Upper lobe of right lung (tissue), 1 donor: ENCODE results near the gene PAWR. TPM values are rescaled to one million over a fixed set of nuclear protein-coding genes. Genes with fewer than 3 reads are reported as not detected.
A peak's percentile ranks its signal among the peaks of the same experiment; 100 is the strongest.
"Not testable (repeated sequence)": the region's sequence is repeated elsewhere in the genome, so short reads cannot be mapped to it uniquely, and the experiment has no call there.

Source experiments
- ATAC-seq: fragments of 200-7000 bp; cut with Tn5 transposase; one replicate; pipeline ENCODE4 v1.9.1; 2020; ENCODE audit warnings: mild to moderate bottlenecking, moderate library complexity
- DNase-seq: peaks from one replicate; pipeline ENCODE4 v3.0.0-alpha.2; 2020
- H3K27ac ChIP-seq: fragments of 200-600 bp; one replicate; pipeline ENCODE4 v1.8.0; 2022
- H3K27me3 ChIP-seq: fragments of 200-600 bp; one replicate; pipeline ENCODE4 v1.8.0; 2022; ENCODE audit warnings: mild to moderate bottlenecking
- H3K36me3 ChIP-seq: fragments of 200-600 bp; one replicate; pipeline ENCODE4 v1.8.0; 2022
- H3K4me1 ChIP-seq: fragments of 200-600 bp; one replicate; pipeline ENCODE4 v1.8.0; 2022
- H3K4me3 ChIP-seq: fragments of 200-600 bp; one replicate; pipeline ENCODE4 v1.8.0; 2022; ENCODE audit warnings: mild to moderate bottlenecking
- H3K9me3 ChIP-seq: fragments of 200-600 bp; one replicate; pipeline ENCODE4 v1.8.0; 2022
- intact Hi-C: fragments of 100-400 bp; cut with DNase I; formaldehyde crosslinking; loops from one replicate; pipeline ENCODE4 v1.11.0; 2022
- total RNA-seq: library from RNA; stranded (reverse); fragmentation: NEBNext Ultra II Directional; extraction: Animal tissue kit (Norgen Biotek cat#: 25700); gene quantifications from one replicate; pipeline ENCODE4 v1.2.1, GENCODE V29; 2021
- TF ChIP-seq, protein P1 (sequence below): fragments of 200-600 bp; IDR thresholded peaks from one replicate; pipeline ENCODE4 v1.8.0; 2022; ENCODE audit warnings: antibody characterized with exemption
- donor health status: DM: no; HTN: yes; CAD: no; lungs with severe emphysema.

The PAWR gene
- total RNA-seq, 1 donor from 2014 or later = 73.5 TPM

DNA sequence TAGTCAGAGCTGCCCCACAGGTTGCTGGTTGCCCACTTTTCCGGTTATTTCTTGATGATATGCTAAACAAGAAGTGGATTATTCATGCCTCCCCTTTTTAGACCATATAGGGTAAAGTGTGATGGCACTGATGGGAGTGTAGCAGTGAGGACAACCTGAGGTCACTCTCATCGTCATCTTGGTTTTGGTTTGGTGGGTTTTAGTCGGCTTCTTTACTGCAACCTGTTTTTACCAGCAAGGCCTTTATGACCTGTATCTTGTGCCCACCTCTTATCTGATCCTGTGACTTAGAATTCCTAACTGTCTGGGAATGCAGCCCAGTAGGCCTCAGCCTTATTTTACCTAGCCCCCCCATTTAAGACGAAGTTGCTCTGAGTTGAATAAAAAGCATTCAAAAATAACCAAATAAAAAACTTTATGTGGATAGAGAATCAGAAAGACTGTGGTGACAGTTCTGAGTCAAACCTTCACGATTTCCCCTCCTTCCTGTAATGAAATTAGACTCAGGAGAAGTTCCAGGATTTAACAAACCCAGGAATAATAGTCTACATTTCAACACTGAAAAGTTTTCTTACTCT lies 144.2 kb downstream of the PAWR start:
- Histone ChIP-seq H3K27ac (peak overlapping the region; percentile 53), H3K4me1 (peaks cover 23% of the 10 kb centered on the region), H3K27me3 (no peaks in the 10 kb centered on the region), H3K36me3 (no peaks in the 10 kb centered on the region), H3K4me3 (no peak overlapping the region), H3K9me3 (no peaks in the 10 kb centered on the region)
- DNase-seq = no peak
- TF ChIP-seq, protein P1, sequence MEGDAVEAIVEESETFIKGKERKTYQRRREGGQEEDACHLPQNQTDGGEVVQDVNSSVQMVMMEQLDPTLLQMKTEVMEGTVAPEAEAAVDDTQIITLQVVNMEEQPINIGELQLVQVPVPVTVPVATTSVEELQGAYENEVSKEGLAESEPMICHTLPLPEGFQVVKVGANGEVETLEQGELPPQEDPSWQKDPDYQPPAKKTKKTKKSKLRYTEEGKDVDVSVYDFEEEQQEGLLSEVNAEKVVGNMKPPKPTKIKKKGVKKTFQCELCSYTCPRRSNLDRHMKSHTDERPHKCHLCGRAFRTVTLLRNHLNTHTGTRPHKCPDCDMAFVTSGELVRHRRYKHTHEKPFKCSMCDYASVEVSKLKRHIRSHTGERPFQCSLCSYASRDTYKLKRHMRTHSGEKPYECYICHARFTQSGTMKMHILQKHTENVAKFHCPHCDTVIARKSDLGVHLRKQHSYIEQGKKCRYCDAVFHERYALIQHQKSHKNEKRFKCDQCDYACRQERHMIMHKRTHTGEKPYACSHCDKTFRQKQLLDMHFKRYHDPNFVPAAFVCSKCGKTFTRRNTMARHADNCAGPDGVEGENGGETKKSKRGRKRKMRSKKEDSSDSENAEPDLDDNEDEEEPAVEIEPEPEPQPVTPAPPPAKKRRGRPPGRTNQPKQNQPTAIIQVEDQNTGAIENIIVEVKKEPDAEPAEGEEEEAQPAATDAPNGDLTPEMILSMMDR = no peak
- no peak for ATAC-seq
- intact Hi-C loops = no loop called here

DNA sequence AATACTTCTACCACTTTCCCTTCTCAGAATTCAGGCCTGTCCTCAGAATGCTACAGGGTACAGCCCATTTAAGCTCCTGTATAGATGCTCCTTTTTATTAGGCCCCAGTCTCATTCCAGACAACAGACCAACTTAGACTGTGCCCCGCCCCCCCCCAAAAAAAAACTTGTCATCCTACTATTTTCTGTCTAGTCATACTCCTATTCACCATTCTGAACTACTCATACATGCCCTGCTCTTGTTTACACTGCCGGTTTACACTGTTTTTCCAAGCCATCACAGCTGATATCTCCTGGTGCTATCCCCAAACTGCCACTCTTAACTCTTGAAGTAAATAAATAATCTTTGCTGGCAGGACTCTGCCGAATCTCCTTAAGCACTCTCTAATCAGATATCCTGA lies 146.3 kb downstream of the PAWR start:
- intact Hi-C loops, H3K36me3 ChIP-seq, DNase-seq, H3K27me3 ChIP-seq, H3K4me3 ChIP-seq, ATAC-seq, H3K9me3 ChIP-seq, H3K27ac ChIP-seq: not testable (repeated sequence)
- peaks cover 23% of the 10 kb centered on the region for H3K4me1 ChIP-seq

DNA sequence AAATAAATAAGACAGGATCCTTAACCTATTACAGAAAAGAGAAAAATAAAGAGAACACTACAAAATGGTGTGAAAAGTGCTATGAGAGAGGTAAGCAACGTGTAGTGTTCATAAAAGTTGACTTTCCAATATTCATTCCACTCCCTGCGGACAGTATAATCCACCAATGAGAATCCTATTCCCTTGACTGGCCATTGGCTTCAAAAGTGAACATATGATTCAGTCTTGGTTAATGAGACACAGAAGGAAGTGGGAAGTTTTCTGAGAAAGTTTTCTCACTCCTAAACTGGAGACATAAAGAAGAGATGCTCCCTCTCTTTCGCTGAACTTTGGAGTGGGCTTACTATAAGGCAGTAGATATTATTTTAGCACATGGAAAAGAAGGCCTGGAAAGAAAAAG lies 153.1 kb downstream of the PAWR start:
- intact Hi-C loops = no loop called here
- ATAC-seq = no peak

DNA sequence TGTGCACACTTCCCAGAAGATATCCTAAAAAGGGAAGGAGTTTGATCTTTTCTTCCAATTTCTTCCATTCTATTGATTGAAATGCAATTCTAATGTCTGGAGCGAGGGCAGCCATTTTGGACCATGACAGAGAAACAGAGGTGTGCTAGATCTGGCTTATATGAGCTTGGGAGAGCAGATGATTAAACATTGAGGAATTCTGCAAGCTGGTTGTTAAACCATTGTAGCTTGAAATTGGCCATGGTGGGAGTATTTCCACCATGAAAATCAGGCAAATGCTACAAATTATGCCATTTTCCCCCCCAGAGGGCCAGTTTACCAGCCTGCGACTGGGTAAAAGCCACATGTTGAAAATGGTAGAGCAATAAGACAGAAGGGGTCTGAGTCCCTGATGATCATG lies 155.0 kb downstream of the PAWR start:
- H3K4me1 ChIP-seq = no peaks in the 10 kb centered on the region
- no peak overlapping the region for H3K27ac ChIP-seq
- H3K36me3 ChIP-seq = no peaks in the 10 kb centered on the region
- no peak for ATAC-seq
- TF ChIP-seq, protein P1 = no peak
- no peaks in the 10 kb centered on the region for H3K27me3 ChIP-seq
- no peak overlapping the region for H3K4me3 ChIP-seq
- intact Hi-C loops = no loop called here
- DNase-seq = no peak
- H3K9me3 ChIP-seq = no peaks in the 10 kb centered on the region

More for the DNA sequence above, 153.1 kb downstream of the PAWR start:
- no peaks in the 10 kb centered on the region for H3K36me3 ChIP-seq
- H3K4me1 ChIP-seq = no peaks in the 10 kb centered on the region
- TF ChIP-seq, protein P1 = no peak
- H3K9me3 ChIP-seq = no peaks in the 10 kb centered on the region
- H3K27me3 ChIP-seq = no peaks in the 10 kb centered on the region
- DNase-seq = no peak
- no peak overlapping the region for H3K4me3 ChIP-seq
- H3K27ac ChIP-seq = no peak overlapping the region

Other genes starting within 250 kb of the PAWR start
- 80.4 TPM for gene PPP1R12A, start 244.1 kb upstream of the PAWR start, total RNA-seq